ENCODE data around the gene MYLIP.

Gene MYLIP

GRCh38 chr6:16141514-16141913 is 12.6 kb downstream of the MYLIP start:
- DNase-seq (ENCODE audit: low read depth), result no peak

DNA sequence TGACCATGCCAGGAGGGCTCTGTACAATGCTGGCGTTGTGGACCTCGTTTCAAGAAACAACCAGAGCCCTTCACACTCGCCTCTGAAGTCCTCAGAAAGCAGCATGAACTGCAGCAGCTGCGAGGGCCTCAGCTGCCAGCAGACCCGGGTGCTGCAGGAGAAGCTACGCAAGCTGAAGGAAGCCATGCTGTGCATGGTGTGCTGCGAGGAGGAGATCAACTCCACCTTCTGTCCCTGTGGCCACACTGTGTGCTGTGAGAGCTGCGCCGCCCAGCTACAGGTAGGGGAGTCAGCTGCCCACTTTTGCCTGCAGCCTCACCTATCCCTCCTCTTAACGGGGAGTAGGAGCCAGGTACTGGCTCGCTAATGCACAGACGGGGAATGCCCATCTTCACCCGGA is 16.2 kb downstream of the MYLIP start:
- DNase-seq (ENCODE audit: low read depth), result no peak

- DNase-seq (ENCODE audit: low read depth), result no peak
Observed at GRCh38 chr6:16146028-16146427, 17.1 kb downstream of the MYLIP start.

GRCh38 chr6:16146527-16146955 is 17.7 kb downstream of the MYLIP start:
- DNase-seq (ENCODE audit: low read depth), result no peak

DNA sequence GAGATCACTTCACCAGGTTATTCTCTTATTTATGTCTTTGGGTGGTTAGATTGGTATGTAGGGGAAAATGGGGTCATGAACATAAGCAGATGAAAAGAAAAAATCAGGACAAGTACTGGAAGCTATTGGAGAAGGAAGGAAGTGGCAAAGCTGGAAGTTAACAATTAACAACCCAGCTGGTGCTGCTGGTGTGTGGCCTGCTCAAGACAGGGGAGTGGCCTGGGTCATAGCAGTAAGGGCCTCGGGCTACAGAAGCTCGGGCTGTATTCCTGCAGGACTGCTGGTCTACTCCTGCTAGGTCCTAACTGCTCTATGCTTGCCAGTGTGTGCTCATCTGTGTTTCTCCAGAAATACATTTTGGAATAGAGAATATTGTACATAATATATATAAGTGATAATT is 19.6 kb downstream of the MYLIP start:
- DNase-seq (ENCODE audit: low read depth), result no peak

DNA sequence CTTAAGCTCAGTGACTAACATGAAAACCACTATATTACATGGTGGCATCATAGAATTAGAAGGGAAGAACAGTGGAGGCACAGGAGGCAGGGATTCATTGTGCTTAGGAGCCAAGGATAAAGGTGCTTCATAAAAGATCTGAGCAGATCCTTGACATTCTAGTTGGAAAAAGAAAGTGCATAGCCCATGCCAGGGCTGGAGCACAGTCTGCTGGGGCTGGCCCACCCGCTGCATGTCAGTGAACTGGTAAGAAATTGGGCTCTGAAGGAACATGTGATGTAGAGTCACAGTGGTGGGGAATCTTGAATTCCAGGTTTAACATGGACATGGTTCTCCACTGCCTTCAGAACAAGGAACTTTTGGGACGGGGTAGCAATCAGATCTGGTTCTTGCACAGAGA is 20.4 kb downstream of the MYLIP start:
- DNase-seq (ENCODE audit: low read depth), result no peak

- DNase-seq (ENCODE audit: low read depth), result no peak
Observed at GRCh38 chr6:16150098-16150497, 21.2 kb downstream of the MYLIP start.

GRCh38 chr6:16153211-16153820 is 24.4 kb downstream of the MYLIP start:
- no peak for DNase-seq (ENCODE audit: low read depth)

GRCh38 chr6:16154904-16155303 is 26.0 kb downstream of the MYLIP start:
- no peak for DNase-seq (ENCODE audit: low read depth)

- no peak for DNase-seq (ENCODE audit: low read depth)
Observed at GRCh38 chr6:16157492-16157891, 28.6 kb downstream of the MYLIP start.

DNA sequence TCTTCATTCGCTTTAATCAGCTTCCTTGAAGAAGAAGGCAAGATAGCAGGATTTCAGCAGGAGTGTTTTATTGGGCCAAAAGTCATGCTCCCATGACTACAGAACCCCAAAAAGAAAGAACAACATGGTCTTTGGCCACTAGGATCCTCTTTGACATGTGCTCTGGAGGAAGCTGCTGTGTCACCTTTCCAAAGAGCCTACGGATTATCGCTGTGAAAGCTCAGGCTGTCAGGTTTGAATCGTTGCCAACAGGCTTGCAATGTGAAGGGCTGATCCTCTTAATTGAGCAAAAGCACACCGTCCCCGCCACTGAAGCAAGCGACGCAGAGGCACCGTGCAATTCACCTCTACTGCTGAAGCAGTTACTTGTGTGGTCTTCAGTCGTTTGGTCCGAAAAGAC is 29.0 kb downstream of the MYLIP start:
- DNase-seq (ENCODE audit: low read depth), result no peak

DNA sequence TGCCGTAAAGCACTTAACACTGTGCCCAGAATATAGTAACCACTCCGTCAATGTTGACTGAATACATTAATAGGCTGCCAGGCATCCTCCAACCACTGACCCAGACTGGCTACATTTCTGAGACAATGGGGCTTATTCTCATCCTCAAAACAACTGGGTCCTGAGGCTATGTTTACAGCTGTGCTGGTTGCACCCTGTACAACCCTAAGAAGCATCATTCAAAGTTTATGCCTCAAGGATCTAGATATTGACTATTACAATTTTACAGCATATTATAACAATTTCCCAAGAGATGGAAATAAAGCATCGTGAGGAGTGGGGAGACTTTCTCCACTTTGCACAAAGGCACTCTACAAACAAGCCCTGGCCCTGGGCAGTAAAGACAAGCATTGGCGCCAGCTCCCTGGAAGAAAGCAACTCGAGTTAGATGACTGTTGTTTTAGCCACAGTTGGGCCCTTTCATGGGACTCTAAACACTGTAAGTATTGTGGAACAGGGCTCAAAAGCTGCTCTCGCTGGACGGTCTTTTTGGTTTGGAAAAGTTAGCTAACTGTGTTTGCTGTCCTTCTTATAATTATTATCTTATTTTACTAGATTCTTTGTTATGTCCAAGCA is 30.2 kb downstream of the MYLIP start:
- no peak for DNase-seq (ENCODE audit: low read depth)

GRCh38 chr6:16160794-16161193 is 31.9 kb downstream of the MYLIP start:
- DNase-seq (ENCODE audit: low read depth), result no peak

DNA sequence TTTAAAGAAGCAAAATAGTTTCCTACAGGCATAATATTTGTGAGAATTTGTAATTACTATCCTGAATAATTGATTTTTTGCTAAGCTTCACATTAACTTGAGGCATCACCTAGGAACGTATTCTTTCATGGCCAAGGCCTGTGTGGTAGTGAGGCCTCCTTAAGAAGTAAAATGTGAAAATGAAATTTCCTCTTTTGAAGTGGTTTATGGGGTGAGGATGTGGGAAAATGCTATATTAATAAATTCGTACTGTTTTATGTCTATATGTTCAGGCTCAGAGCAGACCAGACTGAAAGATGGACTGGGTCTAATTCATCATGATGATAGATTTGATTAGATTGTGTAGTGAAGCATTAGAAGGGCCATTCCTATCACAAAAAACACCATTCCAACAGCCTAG is 33.1 kb downstream of the MYLIP start:
- DNase-seq (ENCODE audit: low read depth), result no peak

- no peak for DNase-seq (ENCODE audit: low read depth)
Observed at GRCh38 chr6:16163066-16163465, 34.2 kb downstream of the MYLIP start.

DNA sequence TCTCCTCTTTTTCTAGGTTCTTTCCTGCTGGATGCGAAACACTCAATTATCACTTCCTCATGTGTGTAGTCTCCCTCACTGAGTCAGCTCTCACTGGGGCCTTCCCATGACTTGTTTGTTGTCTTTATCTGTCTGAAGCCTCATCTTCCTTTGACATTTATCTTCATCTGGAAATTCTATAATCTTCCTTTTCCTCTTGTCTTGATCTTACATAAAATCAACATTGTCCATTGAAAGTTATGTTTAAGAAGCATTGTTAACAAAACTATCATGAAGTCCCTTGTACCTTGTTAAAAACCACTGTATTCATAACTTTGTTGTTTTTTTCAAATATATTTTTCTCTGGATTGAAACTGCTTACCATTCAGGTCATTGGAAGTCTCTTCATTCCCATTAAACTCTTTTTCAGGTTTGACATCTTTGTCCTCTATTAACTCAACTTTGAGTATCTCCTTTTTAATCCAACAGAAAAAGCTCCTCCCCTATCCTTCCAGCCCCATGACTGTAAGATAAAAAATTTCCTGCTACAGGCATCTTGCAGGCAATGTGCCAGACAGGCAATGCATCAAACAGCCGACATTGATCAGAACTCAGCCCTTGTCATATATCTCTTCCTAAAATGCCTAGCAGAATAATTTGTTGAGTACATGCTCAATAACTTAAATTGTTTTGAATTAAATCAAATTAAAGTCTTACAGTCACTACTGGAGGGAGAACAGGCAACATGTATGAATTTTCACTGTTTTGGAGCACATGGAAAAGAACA is 34.8 kb downstream of the MYLIP start:
- DNase-seq (ENCODE audit: low read depth), result no peak

DNA sequence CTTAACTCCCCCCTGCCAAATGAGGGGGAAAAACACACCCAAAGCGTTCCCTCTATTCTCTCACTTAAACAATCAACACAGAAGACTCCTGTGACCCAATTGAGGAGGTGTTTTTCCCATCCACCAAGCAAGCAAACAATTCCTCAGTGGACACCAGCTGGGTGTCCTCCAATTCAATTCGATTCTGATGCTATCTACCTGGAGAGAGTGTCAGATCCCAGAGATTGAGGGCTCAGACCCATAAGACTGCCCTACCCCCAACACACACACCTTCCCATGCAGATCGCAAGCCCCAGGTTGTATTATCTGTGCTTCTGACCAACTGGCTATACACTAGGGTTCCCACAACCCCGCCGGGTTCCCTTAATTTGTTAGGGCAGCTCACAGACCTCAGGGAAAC is 36.8 kb downstream of the MYLIP start:
- DNase-seq (ENCODE audit: low read depth), result no peak

- DNase-seq (ENCODE audit: low read depth), result no peak
Observed at GRCh38 chr6:16166871-16167608, 38.2 kb downstream of the MYLIP start.

DNA sequence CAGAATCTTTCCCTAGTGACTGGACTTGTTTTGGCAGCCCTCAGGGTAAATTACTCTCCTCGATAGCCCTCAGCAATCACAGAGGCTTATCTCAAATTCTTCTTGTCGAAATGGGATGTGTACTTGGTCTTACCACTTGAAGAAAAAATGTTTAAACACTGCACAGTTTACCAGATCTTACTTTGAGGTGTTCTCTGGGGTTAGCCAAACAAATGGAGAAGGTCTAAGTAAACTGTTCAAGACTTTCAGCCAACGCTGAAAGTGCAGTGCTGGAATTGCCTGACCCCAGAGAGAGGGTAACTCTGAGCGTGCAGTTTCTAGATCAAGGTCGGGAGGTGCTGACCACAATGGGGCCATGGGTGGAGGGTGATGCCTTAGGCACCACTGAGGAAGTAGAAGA is 39.2 kb downstream of the MYLIP start:
- DNase-seq (ENCODE audit: low read depth), result no peak

DNA sequence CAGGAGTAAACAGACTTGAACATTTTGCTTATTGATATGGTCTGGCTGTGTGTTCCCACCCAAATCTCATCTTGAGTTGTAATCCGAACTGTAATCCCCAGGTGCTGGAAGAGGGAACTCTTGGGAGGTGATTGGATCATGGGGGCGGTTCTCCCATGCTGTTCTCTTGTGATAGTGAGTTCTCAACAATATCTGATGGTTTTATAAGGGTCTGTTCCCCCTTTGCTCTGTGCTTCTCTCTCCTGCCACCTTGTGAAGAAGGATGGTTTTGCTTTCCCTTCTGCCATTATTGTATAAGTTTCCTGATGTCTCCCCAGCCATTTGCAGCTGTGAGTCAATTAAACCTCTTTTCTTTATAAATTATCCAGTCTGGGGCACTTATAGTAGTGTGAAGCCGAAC is 40.0 kb downstream of the MYLIP start:
- DNase-seq (ENCODE audit: low read depth), result no peak

- DNase-seq (ENCODE audit: low read depth), result no peak
Observed at GRCh38 chr6:16171400-16171799, 42.5 kb downstream of the MYLIP start.

- DNase-seq (ENCODE audit: low read depth), result no peak
Observed at GRCh38 chr6:16173167-16173940, 44.5 kb downstream of the MYLIP start.
